GM12892 (cell line): ENCODE data around the gene TENM3.

Experiments used
- POLR2A ChIP-seq: IDR thresholded peaks from 2 replicates; pipeline ENCODE4 v1.6.1; 2011; ENCODE audit warnings: low read depth, low read length, control low read depth
- TAF1 ChIP-seq: IDR thresholded peaks from 2 replicates; pipeline ENCODE4 v1.6.1; 2011; ENCODE audit warnings: low read depth, mild to moderate bottlenecking, control low read depth, low read length, borderline replicate concordance

DNA sequence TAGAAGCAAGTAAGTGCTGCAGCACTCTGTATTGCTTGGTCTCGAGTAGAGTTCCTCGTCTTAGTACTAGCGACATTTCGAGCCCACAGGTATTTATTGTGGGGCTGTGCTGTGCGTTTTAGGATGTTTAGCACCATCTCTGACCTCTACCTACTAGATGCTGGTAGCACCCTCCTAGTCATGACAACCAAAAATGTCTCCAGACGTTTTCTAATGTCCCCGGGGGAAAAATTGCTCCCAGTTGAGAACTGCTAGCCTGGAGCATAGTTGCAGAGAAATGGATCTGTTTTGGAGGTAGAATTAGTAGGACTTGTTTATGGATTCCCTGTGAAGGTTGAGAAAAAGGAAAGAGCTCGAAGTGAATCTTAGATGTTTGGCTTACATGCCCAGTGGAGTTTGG lies 287.2 kb downstream of the TENM3 start:
- TF ChIP-seq POLR2A = no peak
- TF ChIP-seq TAF1 = no peak
